GM12892 (cell line): ENCODE data around the gene USP7.

Source experiments
- POLR2A ChIP-seq: IDR thresholded peaks from 2 replicates; pipeline ENCODE4 v1.6.1; 2011; ENCODE audit warnings: low read depth, low read length, control low read depth
- TAF1 ChIP-seq: IDR thresholded peaks from 2 replicates; pipeline ENCODE4 v1.6.1; 2011; ENCODE audit warnings: low read depth, mild to moderate bottlenecking, control low read depth, low read length, borderline replicate concordance

- TF ChIP-seq TAF1 (no peak), POLR2A (no peak)
These were observed 63.4 kb downstream of the USP7 start for GRCh38 chr16:8900343-8900742.
